Hepatocyte (in vitro differentiated cells): ENCODE data around the gene CDC37L1. TPM values are rescaled to one million over a fixed set of nuclear protein-coding genes. Genes with fewer than 3 reads are reported as not detected.

Experiments
- DNase-seq: peaks from one replicate; pipeline ENCODE4 v3.0.0-alpha.2; 2016; ENCODE audit warnings: low spot score
- H2AFZ ChIP-seq: fragments of 200-600 bp; sonication (generic); 2 replicates; pipeline ENCODE4 v1.6.0; 2016; ENCODE audit warnings: antibody characterized with exemption, mild to moderate bottlenecking
- H3K27ac ChIP-seq: fragments of 200-600 bp; sonication (generic); 2 replicates; pipeline ENCODE4 v1.5.1; 2016; ENCODE audit warnings: mild to moderate bottlenecking
- H3K27me3 ChIP-seq: fragments of 200-600 bp; sonication (generic); 2 replicates; pipeline ENCODE4 v1.6.1; 2016
- H3K36me3 ChIP-seq: fragments of 200-600 bp; sonication (generic); replicated peaks from 2 replicates; pipeline ENCODE4 v1.5.1; 2016; ENCODE audit warnings: low read depth; ENCODE audit not compliant: insufficient read depth
- H3K4me1 ChIP-seq: fragments of 200-600 bp; sonication (generic); 2 replicates; pipeline ENCODE4 v1.5.1; 2016; ENCODE audit warnings: mild to moderate bottlenecking, moderate library complexity; ENCODE audit not compliant: insufficient read depth
- H3K4me2 ChIP-seq: fragments of 200-600 bp; sonication (generic); 2 replicates; pipeline ENCODE4 v1.6.0; 2016
- H3K4me3 ChIP-seq: fragments of 200-600 bp; sonication (generic); 2 replicates; pipeline ENCODE4 v1.5.1; 2016; ENCODE audit warnings: mild to moderate bottlenecking
- H3K79me2 ChIP-seq: fragments of 200-600 bp; sonication (generic); 2 replicates; pipeline ENCODE4 v1.6.0; 2017; ENCODE audit warnings: mild to moderate bottlenecking
- H3K9me2 ChIP-seq: fragments of 200-600 bp; sonication (generic); replicated peaks from 2 replicates; pipeline ENCODE4 v1.6.0; 2017; ENCODE audit warnings: mild to moderate bottlenecking; ENCODE audit not compliant: insufficient read depth
- H3K9me3 ChIP-seq: fragments of 200-600 bp; sonication (generic); 2 replicates; pipeline ENCODE4 v1.5.1; 2016; ENCODE audit warnings: low read depth, mild to moderate bottlenecking
- H4K20me1 ChIP-seq: fragments of 200-600 bp; sonication (generic); 2 replicates; pipeline ENCODE4 v1.6.0; 2016; ENCODE audit warnings: mild to moderate bottlenecking; ENCODE audit not compliant: insufficient read depth, poor library complexity, severe bottlenecking
- CTCF ChIP-seq: fragments of 200-600 bp; sonication (generic); IDR thresholded peaks from 2 replicates; pipeline ENCODE4 v1.5.1; 2016; ENCODE audit warnings: antibody characterized with exemption, mild to moderate bottlenecking; ENCODE audit not compliant: poor library complexity
- EZH2 ChIP-seq: fragments of 200-600 bp; sonication (generic); IDR thresholded peaks from 2 replicates; pipeline ENCODE4 v1.6.1; 2016; ENCODE audit warnings: antibody characterized with exemption, mild to moderate bottlenecking, borderline replicate concordance
- EZH2phosphoT487 ChIP-seq: fragments of 200-600 bp; sonication (generic); IDR thresholded peaks from one replicate; pipeline ENCODE4 v1.6.1; 2018; ENCODE audit warnings: antibody characterized with exemption, mild to moderate bottlenecking, low read depth, moderate library complexity; ENCODE audit not compliant: unreplicated experiment, severe bottlenecking
- WGBS: methylation state at CpG from one replicate; pipeline ENCODE4 v1.1.6; 2016; ENCODE audit warnings: low lambda C conversion rate; ENCODE audit errors: missing lambda C conversion rate; 5-methylcytosine and 5-hydroxymethylcytosine counted together
- polyA plus RNA-seq: library from polyadenylated mRNA; unstranded; fragments of >200 nt; fragmentation: Nextera tagmentation; extraction: Ambion mirVana; gene quantifications from 2 replicates; pipeline ENCODE4 v1.2.1, GENCODE V29; 2016
- total RNA-seq: library from RNA; depleted of rRNA; stranded (reverse); fragments of >200 nt; gene quantifications from 2 replicates; pipeline ENCODE4 v1.2.3, GENCODE V29; 2014

CDC37L1 gene
- total RNA-seq = 25.5 and 28.6 TPM in 2 replicates
- polyA plus RNA-seq = 15.3 and 17.2 TPM in 2 replicates

GRCh38 chr9:4679268-4680172, at the start of gene CDC37L1:
CDC37L1 (plus strand) TSS chr9:4679569; CDS start chr9:4679768, 199 bp downstream.
- Histone ChIP-seq H3K79me2 (peaks cover 44% of the 10 kb centered on the region), H3K36me3 (no peaks in the 10 kb centered on the region), H3K27me3 (no peaks in the 10 kb centered on the region), H3K4me3 (peak within 1 kb of the TSS; percentile 62), H3K4me1 (peaks cover 22% of the 10 kb centered on the region), H3K27ac (peak within 1 kb of the TSS; percentile 98), H2AFZ (peak within 1 kb of the TSS; percentile 38), H3K4me2 (peak within 1 kb of the TSS; percentile 85), H4K20me1 (no peaks in the 10 kb centered on the region), H3K9me3 (no peaks in the 10 kb centered on the region), H3K9me2 (no peaks in the 10 kb centered on the region)
- no peak for TF ChIP-seq EZH2phosphoT487
- peak; percentile 44 for TF ChIP-seq CTCF
- under 1% methylated on average over 66 of the region's 66 CpGs for WGBS
- peak; percentile 98 for DNase-seq

GRCh38 chr9:4630836-4631235, 48.5 kb upstream of the CDC37L1 start:
- no peaks in the 10 kb centered on the region for H3K9me3 ChIP-seq
- no peaks in the 10 kb centered on the region for H4K20me1 ChIP-seq
- TF ChIP-seq CTCF (no peak), EZH2phosphoT487 (no peak), EZH2 (no peak)
- H2AFZ ChIP-seq = no peak overlapping the region
- H3K9me2 ChIP-seq = peaks cover 2% of the 10 kb centered on the region
- H3K27ac ChIP-seq = no peak overlapping the region
- no peaks in the 10 kb centered on the region for H3K79me2 ChIP-seq
- H3K27me3 ChIP-seq = no peaks in the 10 kb centered on the region
- no peaks in the 10 kb centered on the region for H3K36me3 ChIP-seq
- H3K4me2 ChIP-seq = no peak overlapping the region
- WGBS = 40% methylated on average over 2 of the region's 2 CpGs
- H3K4me1 ChIP-seq = no peaks in the 10 kb centered on the region
- DNase-seq = no peak
- H3K4me3 ChIP-seq = no peak overlapping the region

- Histone ChIP-seq H2AFZ (no peak overlapping the region), H3K4me1 (no peaks in the 10 kb centered on the region), H3K4me2 (no peak overlapping the region), H3K4me3 (no peak overlapping the region), H3K27ac (no peak overlapping the region), H3K27me3 (no peaks in the 10 kb centered on the region), H3K9me3 (no peaks in the 10 kb centered on the region), H4K20me1 (no peaks in the 10 kb centered on the region), H3K36me3 (no peaks in the 10 kb centered on the region), H3K79me2 (no peaks in the 10 kb centered on the region), H3K9me2 (no peaks in the 10 kb centered on the region)
- 72% methylated on average over 3 of the region's 3 CpGs for WGBS
- no peak for DNase-seq
- TF ChIP-seq EZH2phosphoT487 (no peak), EZH2 (no peak), CTCF (no peak)
These were observed 40.4 kb upstream of the CDC37L1 start for GRCh38 chr9:4638968-4639367.
